ENCODE measurements around the gene BMPER.

DNA sequence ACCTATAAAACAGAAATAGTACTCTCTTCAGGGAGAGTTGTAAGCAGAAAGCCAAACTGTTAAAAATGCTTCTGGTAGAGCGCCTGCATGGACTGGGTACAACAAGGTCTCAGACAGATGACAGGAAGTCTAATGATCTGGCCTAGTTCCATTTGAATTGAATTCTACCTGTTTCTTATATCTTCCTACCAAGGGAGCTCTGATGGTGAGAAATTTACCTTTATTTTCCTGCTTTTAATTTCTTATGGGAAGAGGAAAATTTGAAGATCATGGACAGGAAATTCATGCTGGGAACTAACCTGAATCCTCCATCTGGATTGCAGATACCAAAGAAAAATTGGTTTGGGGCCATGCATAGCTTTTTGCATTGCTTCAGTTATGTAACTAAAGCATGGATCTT is 63.3 kb downstream of the BMPER start:
- TF ChIP-seq POLR2AphosphoS5 (IDR thresholded peaks at IDR 0.05; ENCODE audit: low read depth, low read length) (no peak), RNF2 (IDR thresholded peaks at IDR 0.05; ENCODE audit: borderline replicate concordance, low read depth, low read length, missing control alignments, poor library complexity, severe bottlenecking) (no peak), GABPA (IDR thresholded peaks at IDR 0.05; ENCODE audit: borderline replicate concordance, insufficient read depth, low read length) (no peak), TBP (IDR thresholded peaks at IDR 0.05; ENCODE audit: low read depth, low read length) (no peak), EP300 (IDR thresholded peaks at IDR 0.05; ENCODE audit: borderline replicate concordance in 1 of 2, low read depth in 2 of 2, low read length in 2 of 2) (no peak), POLR2A (IDR thresholded peaks at IDR 0.05; ENCODE audit: control extremely low read depth in 1 of 2, low read depth in 2 of 2, low read length in 2 of 2) (no peak)
- TF ChIP-seq, protein P1, sequence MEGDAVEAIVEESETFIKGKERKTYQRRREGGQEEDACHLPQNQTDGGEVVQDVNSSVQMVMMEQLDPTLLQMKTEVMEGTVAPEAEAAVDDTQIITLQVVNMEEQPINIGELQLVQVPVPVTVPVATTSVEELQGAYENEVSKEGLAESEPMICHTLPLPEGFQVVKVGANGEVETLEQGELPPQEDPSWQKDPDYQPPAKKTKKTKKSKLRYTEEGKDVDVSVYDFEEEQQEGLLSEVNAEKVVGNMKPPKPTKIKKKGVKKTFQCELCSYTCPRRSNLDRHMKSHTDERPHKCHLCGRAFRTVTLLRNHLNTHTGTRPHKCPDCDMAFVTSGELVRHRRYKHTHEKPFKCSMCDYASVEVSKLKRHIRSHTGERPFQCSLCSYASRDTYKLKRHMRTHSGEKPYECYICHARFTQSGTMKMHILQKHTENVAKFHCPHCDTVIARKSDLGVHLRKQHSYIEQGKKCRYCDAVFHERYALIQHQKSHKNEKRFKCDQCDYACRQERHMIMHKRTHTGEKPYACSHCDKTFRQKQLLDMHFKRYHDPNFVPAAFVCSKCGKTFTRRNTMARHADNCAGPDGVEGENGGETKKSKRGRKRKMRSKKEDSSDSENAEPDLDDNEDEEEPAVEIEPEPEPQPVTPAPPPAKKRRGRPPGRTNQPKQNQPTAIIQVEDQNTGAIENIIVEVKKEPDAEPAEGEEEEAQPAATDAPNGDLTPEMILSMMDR (IDR thresholded peaks at IDR 0.05; ENCODE audit: control extremely low read depth in 1 of 3, insufficient read depth in 1 of 3, low read depth in 1 of 3, low read length in 3 of 3): no peak

All from H1 (cell line).